Measurements from ENCODE around the gene OR2Y1. TPM values are rescaled to one million over a fixed set of nuclear protein-coding genes. Genes with fewer than 3 reads are reported as not detected.
"Not testable (repeated sequence)": the region's sequence is repeated elsewhere in the genome, so short reads cannot be mapped to it uniquely, and the experiment has no call there.

OR2Y1 gene
- total and polyA plus RNA-seq, 5 donors from 2014 or later, result not detected

DNA sequence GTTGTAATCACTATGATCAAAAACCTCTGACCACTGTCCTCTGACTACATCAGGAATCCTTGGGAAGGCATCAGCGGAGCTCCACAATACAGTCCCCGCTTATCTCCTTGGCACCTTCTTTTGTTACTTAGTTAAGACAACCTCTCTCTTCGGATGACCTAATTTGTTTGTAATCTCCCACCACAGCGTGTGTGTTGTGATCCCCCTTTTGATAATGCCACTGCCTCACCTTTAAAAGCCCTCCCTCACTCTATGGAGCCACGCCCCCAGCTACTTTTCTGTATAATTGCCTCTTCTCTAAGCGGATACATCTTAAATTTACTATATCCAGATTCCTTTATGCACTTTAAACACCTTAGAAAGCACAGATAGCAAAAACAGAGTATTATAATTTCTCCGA, 35.9 kb downstream of the OR2Y1 start:
- no peaks in the 10 kb centered on the region for H3K4me1 ChIP-seq (ENCODE audit: control insufficient read depth, insufficient read depth, low read length, poor library complexity, severe bottlenecking)
- ATAC-seq (ENCODE audit: low read depth in 2 of 2), result no peak
- no peaks in the 10 kb centered on the region for H3K36me3 ChIP-seq (ENCODE audit: control insufficient read depth, insufficient read depth, low read length)
- Mint-ChIP-seq H3K27ac (no peak overlapping the region), H3K9me3 (peaks cover 0 to 6% (median 2%) of the 10 kb centered on the region in 7 donors), H3K4me1 (peaks cover 0 to 6% (median 0%) of the 10 kb centered on the region in 4 donors), H3K36me3 (no peaks in the 10 kb centered on the region), H3K27me3 (peaks cover 13% of the 10 kb centered on the region), H3K4me3 (no peak overlapping the region)
- H3K4me3 ChIP-seq (ENCODE audit: low read depth, low read length), result no peak overlapping the region
- no peak overlapping the region for H3K27ac ChIP-seq (ENCODE audit: insufficient read depth, low read length, poor library complexity, severe bottlenecking)
- H3K9me3 ChIP-seq (ENCODE audit: control insufficient read depth in 2 of 2, low read length in 2 of 2), result no peaks in the 10 kb centered on the region
- DNase-seq, result no peak
- peaks cover 3% of the 10 kb centered on the region for H3K27me3 ChIP-seq (ENCODE audit: control insufficient read depth, insufficient read depth, low read length)

DNA sequence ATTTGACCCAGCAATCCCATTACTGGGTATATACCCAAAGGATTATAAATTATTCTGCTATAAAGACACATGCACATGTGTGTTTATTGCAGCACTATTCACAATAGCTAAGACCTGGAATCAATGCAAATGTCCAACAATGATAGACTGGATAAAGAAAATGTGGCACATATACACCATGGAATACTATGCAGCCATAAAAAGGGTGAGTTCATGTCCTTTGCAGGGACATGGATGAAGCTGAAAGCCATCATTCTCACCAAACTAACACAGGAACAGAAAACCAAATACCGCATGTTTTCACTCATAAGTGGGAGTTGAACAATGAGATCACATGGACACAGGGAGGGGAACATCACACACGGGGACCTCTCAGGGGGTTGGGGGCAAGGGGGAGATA, 36.5 kb downstream of the OR2Y1 start:
- peak overlapping the region in 1 of 3 donors; percentile 17 for H3K27ac Mint-ChIP-seq
- ATAC-seq (ENCODE audit: low read depth in 2 of 2); H3K9me3 ChIP-seq (ENCODE audit: control insufficient read depth in 2 of 2, low read length in 2 of 2); H3K27me3 ChIP-seq (ENCODE audit: control insufficient read depth, insufficient read depth, low read length); H3K4me3 Mint-ChIP-seq; H3K36me3 Mint-ChIP-seq; H3K4me3 ChIP-seq (ENCODE audit: low read depth, low read length); H3K36me3 ChIP-seq (ENCODE audit: control insufficient read depth, insufficient read depth, low read length); H3K9me3 Mint-ChIP-seq; H3K4me1 Mint-ChIP-seq; H3K4me1 ChIP-seq (ENCODE audit: control insufficient read depth, insufficient read depth, low read length, poor library complexity, severe bottlenecking); DNase-seq; H3K27ac ChIP-seq (ENCODE audit: insufficient read depth, low read length, poor library complexity, severe bottlenecking): not testable (repeated sequence)
- peaks cover 13% of the 10 kb centered on the region for H3K27me3 Mint-ChIP-seq

DNA sequence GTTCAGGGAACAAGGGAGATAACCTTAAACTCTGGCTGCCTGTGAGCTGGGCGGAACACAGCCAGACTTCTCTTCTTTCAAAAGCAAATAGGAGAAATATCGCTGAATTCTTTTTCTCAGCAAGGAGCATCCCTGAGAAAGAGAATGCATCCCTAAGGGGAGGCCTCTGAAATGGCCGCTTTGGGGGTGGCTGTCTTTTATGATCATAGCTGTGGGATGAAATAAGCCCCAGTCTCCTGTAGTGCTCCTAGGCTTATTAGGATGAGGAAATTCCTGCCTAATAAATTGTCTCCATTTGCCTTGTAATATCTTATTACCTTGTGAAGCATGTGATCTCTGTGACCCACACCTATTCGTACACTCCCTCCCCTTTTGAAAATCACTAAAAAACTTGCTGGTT, 39.4 kb downstream of the OR2Y1 start:
- H3K27ac ChIP-seq (ENCODE audit: insufficient read depth, low read length, poor library complexity, severe bottlenecking); H3K9me3 ChIP-seq (ENCODE audit: control insufficient read depth in 2 of 2, low read length in 2 of 2); H3K4me3 ChIP-seq (ENCODE audit: low read depth, low read length); H3K4me1 ChIP-seq (ENCODE audit: control insufficient read depth, insufficient read depth, low read length, poor library complexity, severe bottlenecking); H3K27me3 ChIP-seq (ENCODE audit: control insufficient read depth, insufficient read depth, low read length); H3K4me1 Mint-ChIP-seq; H3K36me3 ChIP-seq (ENCODE audit: control insufficient read depth, insufficient read depth, low read length); ATAC-seq (ENCODE audit: low read depth in 2 of 2); DNase-seq; H3K4me3 Mint-ChIP-seq; H3K36me3 Mint-ChIP-seq: not testable (repeated sequence)
- Mint-ChIP-seq H3K27me3 (peaks cover 15% of the 10 kb centered on the region), H3K27ac (peak overlapping the region in 2 of 3 donors; percentile 38 to 53), H3K9me3 (peaks cover 0 to 10% (median 2%) of the 10 kb centered on the region in 7 donors)

DNA sequence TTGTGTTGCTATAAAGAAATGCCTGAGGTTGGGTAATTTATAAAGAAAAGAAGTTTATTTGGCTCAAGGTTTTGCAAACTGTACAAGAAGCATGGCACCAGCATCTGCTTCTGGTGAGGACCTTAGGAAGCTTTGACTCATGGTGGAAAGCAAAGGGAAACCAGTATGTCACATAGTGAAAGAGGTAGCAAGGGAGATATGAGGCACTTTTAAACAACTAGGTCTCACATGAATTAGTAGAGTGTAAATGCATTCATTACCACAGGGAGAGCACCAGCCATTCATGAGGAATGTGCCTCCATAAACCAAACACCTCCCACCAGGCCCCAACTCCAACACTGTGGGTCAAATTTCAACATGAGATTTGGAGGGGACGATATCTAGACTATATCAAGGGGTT, 40.8 kb downstream of the OR2Y1 start:
- H3K9me3 ChIP-seq (ENCODE audit: control insufficient read depth in 2 of 2, low read length in 2 of 2), result no peaks in the 10 kb centered on the region
- no peaks in the 10 kb centered on the region for H3K4me1 ChIP-seq (ENCODE audit: control insufficient read depth, insufficient read depth, low read length, poor library complexity, severe bottlenecking)
- H3K27ac ChIP-seq (ENCODE audit: insufficient read depth, low read length, poor library complexity, severe bottlenecking), result no peak overlapping the region
- Mint-ChIP-seq H3K4me3 (no peak overlapping the region), H3K27me3 (peaks cover 17% of the 10 kb centered on the region), H3K4me1 (peaks cover 0 to 4% (median 0%) of the 10 kb centered on the region in 4 donors), H3K9me3 (peaks cover 0 to 7% (median 2%) of the 10 kb centered on the region in 7 donors), H3K27ac (no peak overlapping the region), H3K36me3 (no peaks in the 10 kb centered on the region)
- ATAC-seq (ENCODE audit: low read depth in 2 of 2) (no peak), DNase-seq (no peak)
- H3K4me3 ChIP-seq (ENCODE audit: low read depth, low read length), result no peak overlapping the region
- H3K27me3 ChIP-seq (ENCODE audit: control insufficient read depth, insufficient read depth, low read length), result no peaks in the 10 kb centered on the region
- no peaks in the 10 kb centered on the region for H3K36me3 ChIP-seq (ENCODE audit: control insufficient read depth, insufficient read depth, low read length)

DNA sequence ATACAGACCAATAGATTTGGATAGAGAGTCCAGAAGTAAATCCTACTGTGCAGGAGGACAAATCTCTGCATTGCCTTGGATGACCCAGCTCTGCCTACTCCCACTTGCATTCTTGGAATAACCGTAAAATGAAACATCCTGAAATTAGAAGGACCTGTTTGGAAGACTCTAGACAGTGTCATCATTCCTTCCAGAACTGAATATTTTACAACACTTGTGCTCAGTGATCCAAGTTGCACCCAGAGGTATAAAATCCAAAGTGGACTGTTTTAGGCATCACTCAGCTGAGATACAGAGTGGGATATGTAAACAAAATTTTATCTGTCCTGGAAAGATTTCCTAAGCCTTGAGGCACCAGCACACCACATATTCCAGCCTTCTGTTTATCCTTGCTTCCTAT, 43.7 kb downstream of the OR2Y1 start:
- no peaks in the 10 kb centered on the region for H3K36me3 ChIP-seq (ENCODE audit: control insufficient read depth, insufficient read depth, low read length)
- no peak for DNase-seq
- peaks cover 6% of the 10 kb centered on the region for H3K27me3 ChIP-seq (ENCODE audit: control insufficient read depth, insufficient read depth, low read length)
- Mint-ChIP-seq H3K27me3 (peaks cover 9% of the 10 kb centered on the region), H3K4me1 (peaks cover 0 to 23% (median 7%) of the 10 kb centered on the region in 4 donors), H3K27ac (no peak overlapping the region), H3K4me3 (no peak overlapping the region), H3K9me3 (peaks cover 0 to 7% (median 2%) of the 10 kb centered on the region in 7 donors), H3K36me3 (no peaks in the 10 kb centered on the region)
- H3K4me3 ChIP-seq (ENCODE audit: low read depth, low read length), result no peak overlapping the region
- no peak overlapping the region for H3K27ac ChIP-seq (ENCODE audit: insufficient read depth, low read length, poor library complexity, severe bottlenecking)
- ATAC-seq (ENCODE audit: low read depth in 2 of 2), result no peak
- peaks cover 2% of the 10 kb centered on the region for H3K4me1 ChIP-seq (ENCODE audit: control insufficient read depth, insufficient read depth, low read length, poor library complexity, severe bottlenecking)
- H3K9me3 ChIP-seq (ENCODE audit: control insufficient read depth in 2 of 2, low read length in 2 of 2), result no peaks in the 10 kb centered on the region

DNA sequence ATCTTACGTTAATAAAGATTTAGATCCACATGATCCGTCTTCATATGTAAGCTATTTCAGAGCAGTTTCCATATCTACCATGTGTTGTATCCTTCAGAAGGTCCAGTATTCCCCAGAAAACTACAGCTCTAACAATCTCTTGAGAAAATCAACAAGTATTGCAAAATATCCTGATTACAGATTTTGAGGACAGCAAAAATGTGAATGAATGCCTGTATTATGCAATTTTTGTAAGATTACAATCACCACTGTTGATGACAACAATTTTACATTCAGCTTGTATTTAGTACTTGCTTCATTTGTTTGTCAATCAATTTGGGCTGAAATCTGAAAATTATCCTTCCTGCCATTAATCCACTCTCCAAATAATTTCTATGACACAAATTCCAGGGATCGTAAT, 47.4 kb downstream of the OR2Y1 start:
- peaks cover 11% of the 10 kb centered on the region for H3K27me3 ChIP-seq (ENCODE audit: control insufficient read depth, insufficient read depth, low read length)
- Mint-ChIP-seq H3K27ac (peak overlapping the region in 1 of 3 donors; percentile 11), H3K36me3 (no peaks in the 10 kb centered on the region)

DNA sequence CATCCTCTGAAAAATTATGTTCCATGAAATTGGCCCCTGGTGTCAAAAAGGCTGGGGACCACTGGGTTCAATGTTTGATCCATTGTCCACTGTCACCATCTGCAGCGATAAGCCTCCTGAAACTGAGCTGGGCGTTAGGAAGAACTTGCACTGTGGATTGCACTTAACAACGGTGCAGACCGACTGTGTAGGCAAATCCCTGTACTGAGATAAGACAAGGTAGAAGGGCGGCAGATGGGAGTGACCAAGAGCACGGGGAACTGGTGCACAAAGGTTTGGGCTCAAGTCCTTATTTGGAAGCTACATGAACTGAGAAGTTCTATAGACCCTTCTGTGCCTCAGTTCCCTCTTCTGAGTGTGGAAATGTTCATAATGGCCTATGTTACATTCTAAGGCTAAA, 48.8 kb downstream of the OR2Y1 start:
- Histone ChIP-seq H3K9me3 (ENCODE audit: control insufficient read depth in 2 of 2, low read length in 2 of 2) (no peaks in the 10 kb centered on the region), H3K4me3 (ENCODE audit: low read depth, low read length) (no peak overlapping the region), H3K27ac (ENCODE audit: insufficient read depth, low read length, poor library complexity, severe bottlenecking) (no peak overlapping the region), H3K36me3 (ENCODE audit: control insufficient read depth, insufficient read depth, low read length) (no peaks in the 10 kb centered on the region), H3K27me3 (ENCODE audit: control insufficient read depth, insufficient read depth, low read length) (peaks cover 11% of the 10 kb centered on the region), H3K4me1 (ENCODE audit: control insufficient read depth, insufficient read depth, low read length, poor library complexity, severe bottlenecking) (peaks cover 18% of the 10 kb centered on the region)
- H3K9me3 Mint-ChIP-seq, result peaks cover 0 to 4% (median 0%) of the 10 kb centered on the region in 7 donors
- DNase-seq (no peak), ATAC-seq (ENCODE audit: low read depth in 2 of 2) (no peak)
- H3K36me3 Mint-ChIP-seq, result no peaks in the 10 kb centered on the region
- no peak overlapping the region for H3K4me3 Mint-ChIP-seq
- peaks cover 13 to 50% (median 27%) of the 10 kb centered on the region in 4 donors for H3K4me1 Mint-ChIP-seq
- peaks cover 13% of the 10 kb centered on the region for H3K27me3 Mint-ChIP-seq
- H3K27ac Mint-ChIP-seq, result peak overlapping the region in 1 of 3 donors; percentile 64

More for the DNA sequence above, 47.4 kb downstream of the OR2Y1 start:
- Histone ChIP-seq H3K4me1 (ENCODE audit: control insufficient read depth, insufficient read depth, low read length, poor library complexity, severe bottlenecking) (peaks cover 18% of the 10 kb centered on the region), H3K4me3 (ENCODE audit: low read depth, low read length) (no peak overlapping the region), H3K36me3 (ENCODE audit: control insufficient read depth, insufficient read depth, low read length) (no peaks in the 10 kb centered on the region), H3K27ac (ENCODE audit: insufficient read depth, low read length, poor library complexity, severe bottlenecking) (no peak overlapping the region), H3K9me3 (ENCODE audit: control insufficient read depth in 2 of 2, low read length in 2 of 2) (no peaks in the 10 kb centered on the region)
- H3K4me1 Mint-ChIP-seq, result peaks cover 13 to 50% (median 28%) of the 10 kb centered on the region in 4 donors
- peaks cover 13% of the 10 kb centered on the region for H3K27me3 Mint-ChIP-seq
- no peak for ATAC-seq (ENCODE audit: low read depth in 2 of 2)
- DNase-seq, result no peak
- H3K4me3 Mint-ChIP-seq, result no peak overlapping the region
- H3K9me3 Mint-ChIP-seq, result peaks cover 0 to 4% (median 0%) of the 10 kb centered on the region in 7 donors

DNA sequence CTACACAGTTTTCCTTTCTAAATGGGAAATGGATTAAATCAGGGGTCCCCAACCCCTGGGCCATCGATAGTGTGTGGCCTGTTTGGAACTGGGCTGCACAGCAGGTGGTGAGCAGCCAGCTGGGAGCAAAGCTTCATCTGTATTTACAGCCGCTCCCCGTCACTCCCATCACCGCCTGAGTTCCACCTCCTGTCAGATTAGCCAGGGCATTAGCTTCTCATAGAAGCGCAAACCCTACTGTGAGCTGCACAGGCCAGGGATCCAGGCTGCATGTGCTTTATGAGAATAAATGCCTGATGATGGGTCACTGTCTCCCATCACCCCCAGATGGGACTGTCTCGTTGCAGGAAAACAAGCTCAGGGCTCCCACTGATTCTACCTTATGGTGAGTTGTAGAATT, 49.3 kb downstream of the OR2Y1 start:
- H3K4me1 Mint-ChIP-seq, result peaks cover 13 to 55% (median 27%) of the 10 kb centered on the region in 4 donors
- H3K36me3 Mint-ChIP-seq, result no peaks in the 10 kb centered on the region
- H3K9me3 Mint-ChIP-seq, result peaks cover 0 to 3% (median 0%) of the 10 kb centered on the region in 7 donors
- H3K27me3 Mint-ChIP-seq, result peaks cover 12% of the 10 kb centered on the region
- Histone ChIP-seq H3K9me3 (ENCODE audit: control insufficient read depth in 2 of 2, low read length in 2 of 2) (no peaks in the 10 kb centered on the region), H3K27me3 (ENCODE audit: control insufficient read depth, insufficient read depth, low read length) (peaks cover 11% of the 10 kb centered on the region), H3K36me3 (ENCODE audit: control insufficient read depth, insufficient read depth, low read length) (no peaks in the 10 kb centered on the region), H3K4me3 (ENCODE audit: low read depth, low read length) (no peak overlapping the region), H3K4me1 (ENCODE audit: control insufficient read depth, insufficient read depth, low read length, poor library complexity, severe bottlenecking) (peaks cover 18% of the 10 kb centered on the region), H3K27ac (ENCODE audit: insufficient read depth, low read length, poor library complexity, severe bottlenecking) (no peak overlapping the region)
- no peak for ATAC-seq (ENCODE audit: low read depth in 2 of 2)
- H3K4me3 Mint-ChIP-seq, result peak overlapping the region in 1 of 4 donors; percentile 30
- H3K27ac Mint-ChIP-seq, result peak overlapping the region in 1 of 3 donors; percentile 97
- no peak for DNase-seq

Measured in CD4-positive, CD25-positive, alpha-beta regulatory T cell (primary cell).